HG02981 (cell line): ENCODE data around the gene RORB.
"Not testable (repeated sequence)": the region's sequence is repeated elsewhere in the genome, so short reads cannot be mapped to it uniquely, and the experiment has no call there.

Source experiments
- ATAC-seq: cut with Tn5 transposase; IDR thresholded peaks from one replicate; pipeline ENCODE4 v1.9.1; 2021; ENCODE audit warnings: mild to moderate bottlenecking, moderate library complexity; ENCODE audit not compliant: unreplicated experiment

Gene RORB

DNA sequence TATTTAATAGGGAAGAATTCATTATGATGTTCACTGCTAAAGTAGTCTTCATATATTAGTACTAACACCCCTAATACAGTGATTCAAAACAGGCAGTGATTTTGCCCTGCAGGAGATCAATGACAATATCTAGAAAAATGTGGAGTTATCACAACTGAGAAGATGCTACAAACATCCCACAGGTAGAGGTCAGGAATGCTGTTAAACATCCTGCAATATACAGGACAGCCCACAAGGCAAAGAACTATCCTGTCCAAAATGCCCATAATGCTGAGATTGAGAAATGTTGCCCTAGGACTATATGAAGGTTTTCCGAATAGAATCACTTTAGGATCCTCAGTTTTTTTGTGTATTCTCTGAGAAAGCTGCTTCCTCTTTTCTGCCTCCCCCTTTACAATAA lies 15.3 kb downstream of the RORB start:
- ATAC-seq = no peak

DNA sequence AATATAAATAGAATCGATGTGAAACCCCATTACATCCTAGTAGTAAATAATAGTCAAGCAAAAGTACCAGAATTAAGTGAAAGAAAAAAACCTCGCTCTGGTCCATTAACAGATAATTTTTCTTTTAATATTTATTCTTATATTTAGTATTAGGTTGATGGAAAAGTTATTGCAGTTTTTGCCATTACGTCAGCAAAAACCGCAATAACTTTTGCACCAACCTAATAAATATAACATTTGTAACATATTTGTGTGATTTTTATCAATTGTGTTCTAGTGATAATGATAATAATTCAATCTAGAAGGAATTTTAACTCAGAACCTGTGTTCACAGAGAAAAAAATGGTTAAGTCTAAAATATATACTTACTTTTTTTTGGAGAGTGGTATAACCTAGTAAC lies 16.1 kb downstream of the RORB start:
- no peak for ATAC-seq

DNA sequence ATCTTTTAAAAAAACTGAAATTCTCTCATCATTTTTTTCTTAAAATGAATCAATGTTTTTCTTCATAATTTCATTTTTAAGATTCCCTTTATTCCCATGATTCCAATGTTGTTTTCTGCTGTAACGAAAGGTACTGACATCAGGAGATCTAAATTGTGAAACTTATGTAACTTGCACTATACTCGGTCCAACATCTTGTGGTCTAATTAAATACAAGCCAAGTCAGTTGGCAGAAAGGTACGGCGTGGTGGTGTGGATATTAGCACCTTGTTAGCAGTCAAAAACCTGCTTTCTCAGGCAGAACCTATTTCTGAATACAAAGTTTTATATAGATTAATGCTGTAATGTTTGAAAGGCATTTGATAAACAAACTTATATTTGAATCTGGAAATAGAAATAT lies 20.1 kb downstream of the RORB start:
- ATAC-seq = no peak

DNA sequence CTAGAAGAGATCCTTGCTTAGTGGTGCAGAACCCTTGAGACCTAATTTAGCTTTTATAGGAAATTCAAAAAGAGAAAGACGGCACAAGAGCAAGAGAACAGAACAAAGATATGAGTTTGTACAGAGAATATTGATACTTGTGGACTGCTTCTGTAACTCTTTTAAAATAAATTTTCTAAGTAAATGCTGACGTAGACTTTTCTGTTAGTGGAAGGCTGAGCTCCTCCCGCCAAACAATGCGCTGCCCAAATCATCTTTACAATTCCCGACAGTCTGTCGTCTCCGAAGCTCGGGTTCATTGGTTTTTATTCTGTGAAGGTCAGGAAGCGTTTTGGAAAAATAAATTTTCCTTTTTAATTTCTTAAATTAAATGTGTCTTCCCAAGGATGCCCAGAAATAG lies 22.3 kb downstream of the RORB start:
- ATAC-seq = no peak

DNA sequence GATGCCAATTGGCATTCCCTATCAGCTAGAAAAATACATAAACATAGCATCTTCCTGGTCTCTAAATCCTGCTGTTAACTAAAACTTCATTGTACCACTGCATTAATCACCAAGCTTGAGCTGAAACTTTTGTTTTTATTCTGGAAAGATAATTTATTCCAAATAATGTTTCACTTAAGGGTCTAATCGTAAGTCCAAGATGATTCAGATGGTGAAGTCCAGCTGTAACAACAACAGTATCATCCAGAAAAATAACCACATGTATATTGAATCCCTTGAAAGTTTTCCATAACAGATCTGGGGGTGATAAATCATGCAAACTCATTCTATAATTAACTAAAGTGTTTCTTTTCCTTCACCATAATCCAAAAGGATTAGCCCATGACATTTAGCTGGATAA lies 23.9 kb downstream of the RORB start:
- ATAC-seq = no peak

DNA sequence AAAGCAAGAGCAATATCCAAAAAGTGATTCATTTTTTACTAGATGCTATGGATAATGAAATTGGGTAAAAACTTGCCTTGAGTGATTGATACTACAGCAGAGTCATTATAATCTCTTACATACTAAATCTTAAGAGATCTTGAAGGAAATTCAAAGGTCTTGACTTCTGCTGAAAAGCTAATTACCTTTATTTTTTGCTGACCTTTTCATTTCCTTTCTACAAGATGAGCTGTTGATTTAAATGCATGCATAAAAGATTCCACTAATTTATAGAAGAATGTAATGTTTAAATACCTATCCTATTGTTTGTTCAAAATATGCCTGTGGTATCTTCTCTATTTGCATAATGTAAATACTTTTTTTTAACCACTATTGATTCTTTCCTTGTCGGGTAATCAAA lies 27.2 kb downstream of the RORB start:
- no peak for ATAC-seq

DNA sequence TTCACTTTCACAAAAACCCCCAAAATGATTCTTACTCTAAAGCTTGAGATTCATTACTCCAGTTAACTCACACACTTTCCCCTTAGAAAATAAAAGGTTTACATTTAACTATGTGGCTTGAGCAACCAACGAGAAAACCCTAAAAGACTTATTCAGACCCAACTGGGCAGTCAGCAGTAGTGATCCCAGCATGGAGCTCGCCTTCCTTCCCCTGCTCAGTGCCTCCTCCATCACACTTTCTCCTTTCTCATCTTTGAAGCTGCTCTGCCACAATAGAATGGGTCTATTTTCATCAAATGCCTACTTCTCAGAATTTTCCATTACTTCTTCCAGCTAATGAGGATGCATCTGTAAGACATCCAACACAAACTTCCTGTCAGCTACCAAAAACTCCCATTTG lies 29.1 kb downstream of the RORB start:
- no peak for ATAC-seq

DNA sequence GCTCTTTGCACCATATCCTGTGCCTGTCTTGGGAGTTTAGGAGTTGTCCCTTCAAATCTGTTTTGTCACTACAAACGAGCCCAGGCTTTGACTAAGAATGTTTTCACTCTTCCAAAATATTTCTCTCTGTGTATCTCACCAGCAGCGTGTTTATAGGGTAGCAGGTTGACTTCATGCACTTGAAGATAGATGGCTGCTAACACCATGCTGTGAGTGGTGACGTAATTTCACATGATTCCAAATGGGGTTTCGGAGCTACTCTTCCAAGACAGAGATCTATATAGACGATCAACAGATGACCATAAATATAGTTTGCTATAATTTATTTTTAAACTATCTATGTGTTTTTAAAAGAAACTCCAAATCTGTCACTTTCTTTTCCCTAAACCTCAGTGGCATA lies 30.6 kb downstream of the RORB start:
- no peak for ATAC-seq

DNA sequence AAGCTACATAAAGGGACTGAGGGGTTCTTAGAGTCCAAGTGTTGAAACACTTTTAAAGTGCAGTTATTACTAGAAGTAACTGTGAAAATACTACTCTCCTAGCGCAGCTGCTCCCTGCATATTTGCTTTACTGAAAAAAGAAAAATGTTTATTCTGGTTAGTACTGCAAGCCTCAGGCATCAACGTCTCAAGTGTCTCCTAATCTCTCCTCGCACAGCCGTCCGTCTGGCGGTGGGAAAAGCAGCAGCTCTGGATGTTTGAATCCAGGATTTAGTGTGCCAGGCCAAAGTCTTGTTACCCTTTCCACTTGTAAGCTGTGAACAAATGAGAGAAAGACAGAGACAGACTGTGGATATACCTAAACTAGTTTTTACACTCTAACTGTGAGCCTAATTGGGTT lies 31.1 kb downstream of the RORB start:
- no peak for ATAC-seq

DNA sequence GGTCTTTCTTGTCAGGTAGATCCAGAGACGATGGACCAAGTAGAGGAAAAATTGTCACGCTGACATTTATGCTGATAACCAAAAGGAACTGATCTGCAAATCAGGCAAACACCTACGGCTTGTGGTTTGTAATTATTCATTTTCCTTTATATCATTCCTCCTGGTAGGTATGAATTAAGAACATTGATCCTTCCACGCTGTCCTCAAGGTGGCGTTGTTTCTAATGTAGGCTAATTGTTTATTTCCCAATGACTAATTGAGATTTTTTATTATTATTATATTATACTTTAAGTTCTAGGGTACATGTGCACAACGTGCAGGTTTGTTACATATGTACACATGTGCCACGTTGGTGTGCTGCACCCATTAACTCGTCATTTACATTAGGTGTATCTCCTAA lies 33.3 kb downstream of the RORB start:
- not testable (repeated sequence) for ATAC-seq

DNA sequence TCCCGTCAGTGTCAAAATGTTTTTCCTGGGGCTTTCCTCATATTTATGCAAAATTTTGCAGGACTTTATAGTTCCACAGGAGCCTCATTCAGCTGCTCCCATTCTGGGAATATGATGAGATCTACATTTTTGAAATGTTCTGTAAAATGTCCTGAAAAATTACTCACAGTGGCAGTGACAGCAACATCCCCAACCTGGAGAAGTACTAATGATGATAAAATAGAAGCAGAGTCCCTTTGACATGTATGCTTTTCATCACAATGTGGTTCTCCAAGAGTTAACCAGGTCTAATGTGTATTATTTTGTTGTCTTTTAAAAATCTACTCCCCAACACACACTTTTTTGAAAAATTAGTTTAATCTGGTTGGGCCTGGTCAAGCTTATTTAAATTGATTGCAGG lies 36.1 kb downstream of the RORB start:
- ATAC-seq = no peak

DNA sequence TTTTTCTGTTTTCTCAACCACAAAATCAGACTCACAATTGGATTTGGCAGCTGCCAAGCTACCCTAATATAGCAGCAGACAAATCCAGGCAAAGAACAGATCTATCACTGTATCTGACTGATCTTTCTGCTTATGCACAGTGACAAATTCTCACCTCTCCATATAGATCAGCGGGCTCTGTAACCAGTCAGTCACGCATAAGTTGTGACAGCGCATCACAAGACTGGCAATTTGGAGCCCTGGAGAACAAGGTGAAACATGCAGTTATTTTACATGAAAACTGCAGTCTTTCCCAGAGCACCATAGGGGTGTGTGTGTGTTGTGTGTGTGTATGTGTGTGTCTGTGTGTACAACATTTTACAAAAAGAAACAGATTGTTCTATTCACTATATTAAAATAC lies 37.7 kb downstream of the RORB start:
- ATAC-seq = no peak

DNA sequence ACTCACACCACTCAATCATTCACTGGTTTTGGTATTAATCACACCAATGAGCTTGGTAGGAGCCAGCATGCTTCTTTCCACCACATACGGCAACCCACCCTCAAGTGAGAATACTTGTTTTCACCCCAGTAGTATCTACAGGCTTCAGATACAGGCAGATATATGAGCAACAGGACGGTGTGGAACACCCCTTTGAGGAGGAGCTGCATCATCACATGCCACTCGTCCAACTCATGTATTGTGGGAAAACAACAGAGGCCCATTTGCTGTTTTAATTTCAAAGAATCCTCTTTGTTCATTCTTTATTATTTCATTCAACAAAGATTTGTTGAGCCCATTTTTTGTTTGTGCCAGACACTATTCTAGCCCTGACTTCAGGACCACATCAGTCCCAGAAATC lies 46.0 kb downstream of the RORB start:
- no peak for ATAC-seq

DNA sequence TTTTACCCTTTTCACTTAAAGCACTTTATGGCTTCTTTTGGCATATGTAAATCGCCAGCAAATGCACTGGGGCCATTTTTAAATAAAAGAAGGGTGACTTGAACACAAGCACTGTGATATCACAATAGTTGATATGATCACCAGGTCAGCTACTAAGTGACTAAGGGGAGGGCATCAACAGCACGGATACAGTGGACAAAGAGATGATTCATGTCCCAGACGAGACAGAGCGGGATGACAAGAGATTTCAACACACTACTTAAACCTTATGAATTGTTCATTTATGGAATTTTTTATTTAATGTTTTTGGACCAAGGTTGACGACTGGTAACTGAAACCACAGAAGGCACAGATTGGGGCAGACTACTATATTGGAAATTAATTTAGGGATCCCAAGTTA lies 54.1 kb downstream of the RORB start:
- no peak for ATAC-seq

DNA sequence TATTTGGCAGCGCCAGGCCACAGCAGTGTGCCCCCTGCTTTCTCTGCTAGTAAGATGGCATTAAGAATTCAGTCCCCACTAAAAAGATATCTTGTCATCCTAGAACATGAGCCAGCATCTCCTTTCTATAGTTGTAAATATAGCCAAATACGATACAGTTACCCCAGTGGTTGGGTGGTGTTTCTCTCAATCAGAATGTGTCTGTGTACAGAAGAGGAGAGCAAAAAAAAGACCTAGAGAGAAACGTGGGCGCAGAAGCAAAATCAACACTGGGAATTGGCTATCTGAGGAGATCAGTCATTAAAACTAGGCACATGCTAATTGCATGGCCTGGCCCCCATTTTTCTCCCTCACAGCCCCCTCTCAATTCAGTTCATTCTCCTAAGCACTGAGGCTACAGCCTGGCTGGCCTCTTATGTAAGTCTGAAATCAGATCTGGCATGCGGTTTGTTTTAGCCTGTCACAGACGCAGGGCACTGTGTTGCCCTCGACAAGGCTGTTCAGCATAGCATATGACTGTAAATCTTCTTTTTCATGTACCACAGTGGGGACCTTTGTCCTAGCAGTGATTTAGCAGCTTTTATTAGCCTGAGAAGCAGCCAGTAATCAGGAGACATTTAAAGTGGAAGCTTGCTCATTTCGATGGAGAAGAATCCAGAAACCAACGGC lies 57.8 kb downstream of the RORB start:
- no peak for ATAC-seq

DNA sequence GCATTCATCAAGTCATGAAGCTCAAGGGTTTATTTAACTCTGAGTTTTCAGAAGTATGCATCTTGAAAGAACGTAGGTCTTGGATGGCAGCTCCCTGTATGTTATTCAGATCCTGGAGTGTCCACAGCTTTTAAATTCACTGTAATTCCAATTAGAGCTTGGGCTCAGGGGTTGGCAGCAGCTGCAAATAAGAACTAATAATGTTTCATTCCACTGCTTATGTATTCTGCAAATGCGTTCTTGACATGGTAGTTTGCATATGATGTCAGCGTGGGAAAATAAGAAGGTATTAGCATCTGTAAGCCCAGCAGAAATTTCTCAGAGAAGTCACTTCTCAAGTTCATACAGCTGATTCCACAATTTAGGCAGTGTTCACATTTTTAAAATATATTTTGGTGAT lies 58.4 kb downstream of the RORB start:
- ATAC-seq = no peak

DNA sequence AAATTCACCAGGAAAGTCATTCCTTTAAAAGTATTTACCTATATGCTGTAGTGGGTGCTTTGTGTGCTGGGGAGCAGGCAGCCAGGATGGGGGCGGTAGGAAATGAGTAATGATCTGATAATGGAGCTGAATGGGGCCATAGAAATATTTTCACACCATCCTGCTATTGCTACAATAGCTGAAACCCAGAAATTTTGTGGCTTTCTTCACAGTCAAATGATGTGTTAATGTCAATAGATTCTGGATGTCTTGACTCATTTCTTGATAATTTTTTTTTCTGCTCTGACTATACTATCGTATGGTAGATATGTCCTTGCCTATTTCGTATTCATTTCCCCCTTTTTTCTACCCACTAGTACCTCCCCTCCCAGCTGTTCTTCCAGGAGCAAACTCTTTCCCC lies 59.5 kb downstream of the RORB start:
- peak; percentile 81 for ATAC-seq

DNA sequence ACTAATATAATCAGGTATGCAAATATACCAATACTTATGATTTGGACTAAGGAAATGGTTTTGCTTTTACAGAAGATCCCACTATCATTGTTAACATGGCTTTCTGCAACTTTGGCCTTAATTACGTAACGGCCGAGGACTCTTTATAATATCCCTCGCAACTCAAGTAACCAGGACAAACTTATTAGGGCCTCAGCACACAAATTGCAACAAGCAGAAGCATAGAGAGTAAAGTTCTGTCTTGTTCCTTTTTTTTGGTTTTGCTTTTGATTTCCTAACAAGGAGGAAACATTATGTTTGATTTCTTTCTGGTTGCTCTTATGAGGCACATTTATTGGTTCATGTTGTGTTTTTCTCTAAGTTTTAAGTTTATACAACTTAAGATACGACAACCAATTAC lies 60.4 kb downstream of the RORB start:
- peak; percentile 22 for ATAC-seq

DNA sequence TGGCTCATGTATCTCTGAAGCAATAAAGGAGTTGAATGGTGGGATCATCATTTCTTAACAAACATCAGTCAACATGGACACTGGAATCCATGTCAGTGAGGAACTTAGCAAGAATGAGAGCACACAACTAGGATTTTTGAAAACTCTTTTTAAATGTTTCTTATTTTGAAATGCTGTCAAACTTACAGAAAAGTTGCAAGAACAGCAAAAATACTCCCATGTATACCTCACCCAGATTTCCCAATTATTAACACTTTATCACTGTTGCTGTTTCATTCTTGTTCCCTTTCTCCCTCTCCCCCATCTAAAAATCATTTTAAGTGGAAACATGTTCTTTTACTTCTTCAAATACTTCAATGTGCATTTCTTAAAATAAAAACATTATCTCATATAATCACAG lies 65.5 kb downstream of the RORB start:
- ATAC-seq = no peak

DNA sequence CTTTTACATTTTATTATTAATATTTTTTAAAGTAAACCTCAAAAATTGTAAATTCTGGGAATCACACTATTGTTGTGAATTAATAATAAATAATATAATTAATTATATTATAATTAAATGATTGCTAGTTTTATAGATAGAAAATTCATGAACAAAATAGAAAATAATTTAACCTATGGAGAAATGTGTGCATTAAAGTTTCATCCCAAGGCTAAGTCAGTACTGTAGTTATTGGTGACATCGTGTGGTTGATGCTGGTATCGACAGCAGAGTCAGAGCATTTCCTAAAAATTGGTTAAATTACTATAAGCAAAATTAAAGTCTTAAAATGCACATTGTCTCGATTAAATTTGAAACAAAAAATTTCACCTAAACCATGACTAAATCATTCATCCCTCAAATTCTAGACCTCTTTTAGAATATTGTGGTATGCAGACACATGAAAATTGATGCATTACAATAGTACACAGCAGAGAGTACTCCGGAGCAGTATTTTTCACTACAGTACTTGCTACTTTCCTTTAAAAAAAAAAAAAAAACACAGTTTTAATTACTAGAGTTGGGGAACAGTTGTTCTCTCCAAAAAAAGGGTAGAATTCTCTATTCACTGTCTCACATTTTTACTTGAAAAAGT lies 73.9 kb downstream of the RORB start:
- ATAC-seq = peak; percentile 74

DNA sequence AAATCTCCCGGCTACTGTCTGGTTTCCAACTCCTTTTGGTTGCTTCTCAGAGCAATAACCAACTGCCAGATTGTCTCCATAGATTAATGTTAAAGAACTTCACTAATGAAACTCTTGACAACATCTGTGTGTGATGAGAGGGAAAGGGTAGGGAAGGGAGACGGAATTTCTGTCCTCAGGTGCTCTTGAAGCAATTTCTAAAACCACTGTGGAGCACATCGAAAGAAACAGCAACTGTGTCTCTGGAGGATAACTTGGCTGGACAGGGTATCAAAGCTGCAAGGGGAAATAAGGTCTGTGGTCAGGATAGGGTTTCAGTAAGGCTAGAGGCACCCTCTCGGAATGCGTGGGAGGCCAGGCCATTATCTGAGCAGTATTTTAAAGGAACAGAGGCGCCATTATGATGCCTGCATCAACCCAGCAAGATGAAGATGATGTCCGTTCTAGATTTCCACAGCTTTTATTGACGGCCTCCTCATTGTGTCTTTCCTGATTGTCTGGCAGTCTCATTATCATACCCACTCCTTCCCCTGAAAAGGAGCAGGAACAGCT lies 76.6 kb downstream of the RORB start:
- no peak for ATAC-seq

DNA sequence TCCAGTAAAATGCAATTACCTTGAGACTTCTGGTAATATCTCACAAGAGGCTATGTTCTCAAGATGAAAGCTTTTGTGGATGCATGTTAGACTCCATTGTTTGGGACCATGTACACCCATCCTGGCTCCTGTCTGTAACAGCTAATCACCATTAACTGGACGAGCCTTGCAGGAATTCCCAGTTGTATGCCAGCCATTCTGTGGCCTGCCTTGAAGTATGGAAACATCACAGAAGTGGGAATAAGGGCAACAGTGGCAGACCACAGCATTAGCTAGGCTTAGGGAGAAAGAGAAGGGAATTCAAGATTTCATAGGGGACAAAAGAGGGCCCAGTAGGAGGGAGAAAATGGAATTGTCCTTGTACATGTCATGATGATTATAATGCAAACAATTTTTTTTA lies 79.0 kb downstream of the RORB start:
- ATAC-seq = no peak

DNA sequence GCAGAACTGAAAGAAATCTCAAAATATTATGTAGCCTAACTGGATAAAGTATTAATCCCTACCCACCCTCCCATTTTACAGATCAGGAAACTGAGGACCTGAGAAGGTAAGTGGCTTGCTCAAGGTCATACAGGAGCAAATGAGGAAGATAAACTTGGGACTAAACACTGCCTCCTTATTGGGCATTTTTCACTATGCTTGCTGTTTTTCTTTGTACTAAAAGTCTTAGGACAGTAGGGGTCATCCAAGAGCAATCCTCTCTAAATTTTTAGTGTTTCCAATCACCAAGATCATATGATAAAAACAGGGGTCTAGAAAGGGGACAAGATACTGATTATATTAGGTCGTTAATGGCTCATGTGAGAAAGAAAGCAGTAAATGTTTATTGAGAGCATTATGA lies 80.8 kb downstream of the RORB start:
- ATAC-seq = no peak
